ENCODE results near the gene MLKL.

Gene MLKL

GRCh38 chr16:74731853-74732477 lies 31.3 kb upstream of the MLKL start:
- Histone ChIP-seq H3K4me3 (ENCODE audit: low read depth in 1 of 2, low read length in 1 of 2) (no peak overlapping the region), H3K36me3 (no peaks in the 10 kb centered on the region), H3K9me3 (no peaks in the 10 kb centered on the region), H3K27me3 (no peaks in the 10 kb centered on the region), H3K4me1 (ENCODE audit: control insufficient read depth in 1 of 2, insufficient read depth in 1 of 2, low read depth in 1 of 2, low read length in 1 of 2) (no peaks in the 10 kb centered on the region), H3K27ac (no peak overlapping the region)
- no peak for TF ChIP-seq CTCF (IDR thresholded peaks at IDR 0.05)

GRCh38 chr16:74729783-74730683 lies 29.4 kb upstream of the MLKL start:
- no peak overlapping the region for H3K27ac ChIP-seq
- H3K27me3 ChIP-seq: no peaks in the 10 kb centered on the region
- no peak overlapping the region for H3K4me3 ChIP-seq (ENCODE audit: low read depth in 1 of 2, low read length in 1 of 2)
- no peaks in the 10 kb centered on the region for H3K4me1 ChIP-seq (ENCODE audit: control insufficient read depth in 1 of 2, insufficient read depth in 1 of 2, low read depth in 1 of 2, low read length in 1 of 2)
- no peaks in the 10 kb centered on the region for H3K9me3 ChIP-seq
- no peak for TF ChIP-seq CTCF (IDR thresholded peaks at IDR 0.05)
- H3K36me3 ChIP-seq: no peaks in the 10 kb centered on the region

GRCh38 chr16:74727903-74728302 lies 27.2 kb upstream of the MLKL start:
- H3K27me3 ChIP-seq: no peaks in the 10 kb centered on the region
- H3K27ac ChIP-seq: no peak overlapping the region
- TF ChIP-seq CTCF (IDR thresholded peaks at IDR 0.05): no peak
- H3K4me3 ChIP-seq (ENCODE audit: low read depth in 1 of 2, low read length in 1 of 2): no peak overlapping the region
- H3K9me3 ChIP-seq: no peaks in the 10 kb centered on the region
- H3K4me1 ChIP-seq (ENCODE audit: control insufficient read depth in 1 of 2, insufficient read depth in 1 of 2, low read depth in 1 of 2, low read length in 1 of 2): peaks cover 0 to 5% of the 10 kb centered on the region in 2 experiments
- no peaks in the 10 kb centered on the region for H3K36me3 ChIP-seq

GRCh38 chr16:74726716-74727115 lies 26.1 kb upstream of the MLKL start:
- Histone ChIP-seq H3K4me1 (ENCODE audit: control insufficient read depth in 1 of 2, insufficient read depth in 1 of 2, low read depth in 1 of 2, low read length in 1 of 2) (peaks cover 0 to 5% of the 10 kb centered on the region in 2 experiments), H3K4me3 (ENCODE audit: low read depth in 1 of 2, low read length in 1 of 2) (no peak overlapping the region), H3K9me3 (no peaks in the 10 kb centered on the region), H3K27ac (no peak overlapping the region), H3K27me3 (no peaks in the 10 kb centered on the region), H3K36me3 (no peaks in the 10 kb centered on the region)
- peak; percentile 81 for TF ChIP-seq CTCF (IDR thresholded peaks at IDR 0.05)

GRCh38 chr16:74725651-74726455 lies 25.2 kb upstream of the MLKL start:
- Histone ChIP-seq H3K4me1 (ENCODE audit: control insufficient read depth in 1 of 2, insufficient read depth in 1 of 2, low read depth in 1 of 2, low read length in 1 of 2) (peaks cover 0 to 8% of the 10 kb centered on the region in 2 experiments), H3K4me3 (ENCODE audit: low read depth in 1 of 2, low read length in 1 of 2) (no peak overlapping the region), H3K9me3 (no peaks in the 10 kb centered on the region), H3K36me3 (no peaks in the 10 kb centered on the region), H3K27ac (no peak overlapping the region), H3K27me3 (no peaks in the 10 kb centered on the region)
- TF ChIP-seq CTCF (IDR thresholded peaks at IDR 0.05): no peak
